Large intestine (tissue), 1 donor: Measurements from ENCODE around the gene LZTFL1. TPM values are rescaled to one million over a fixed set of nuclear protein-coding genes. Genes with fewer than 3 reads are reported as not detected.

Experiments
- polyA plus RNA-seq: library from polyadenylated mRNA; unstranded; fragments of 120-200 nt; gene quantifications from one replicate; pipeline ENCODE4 v1.2.1, GENCODE V29; 2013

Gene LZTFL1
- polyA plus RNA-seq, 1 donor: 30.6 TPM

Other genes with a start within 250 kb of the LZTFL1 start
- 16.6 TPM for gene LIMD1, start 247.4 kb downstream of the LZTFL1 start, polyA plus RNA-seq
- gene SACM1L, start 152.7 kb downstream of the LZTFL1 start, polyA plus RNA-seq: 73.3 TPM
- 57.4 TPM for gene SLC6A20, start 45.6 kb downstream of the LZTFL1 start, polyA plus RNA-seq
- 1.0 TPM for gene CCR9, start 44.4 kb upstream of the LZTFL1 start, polyA plus RNA-seq
- 2.4 TPM for gene CXCR6, start 101.3 kb upstream of the LZTFL1 start, polyA plus RNA-seq
- gene FYCO1, start 153.7 kb upstream of the LZTFL1 start, polyA plus RNA-seq: 19.6 TPM
- 1.2 TPM for gene XCR1, start 185.4 kb upstream of the LZTFL1 start, polyA plus RNA-seq